ENCODE data around the gene OPCML. TPM values are rescaled to one million over a fixed set of nuclear protein-coding genes. Genes with fewer than 3 reads are reported as not detected.

OPCML gene
- polyA plus RNA-seq, 1 donor (not counting 4 experiments of a cell fraction or from before 2014, with no cell fraction given) = 0.04 TPM

DNA sequence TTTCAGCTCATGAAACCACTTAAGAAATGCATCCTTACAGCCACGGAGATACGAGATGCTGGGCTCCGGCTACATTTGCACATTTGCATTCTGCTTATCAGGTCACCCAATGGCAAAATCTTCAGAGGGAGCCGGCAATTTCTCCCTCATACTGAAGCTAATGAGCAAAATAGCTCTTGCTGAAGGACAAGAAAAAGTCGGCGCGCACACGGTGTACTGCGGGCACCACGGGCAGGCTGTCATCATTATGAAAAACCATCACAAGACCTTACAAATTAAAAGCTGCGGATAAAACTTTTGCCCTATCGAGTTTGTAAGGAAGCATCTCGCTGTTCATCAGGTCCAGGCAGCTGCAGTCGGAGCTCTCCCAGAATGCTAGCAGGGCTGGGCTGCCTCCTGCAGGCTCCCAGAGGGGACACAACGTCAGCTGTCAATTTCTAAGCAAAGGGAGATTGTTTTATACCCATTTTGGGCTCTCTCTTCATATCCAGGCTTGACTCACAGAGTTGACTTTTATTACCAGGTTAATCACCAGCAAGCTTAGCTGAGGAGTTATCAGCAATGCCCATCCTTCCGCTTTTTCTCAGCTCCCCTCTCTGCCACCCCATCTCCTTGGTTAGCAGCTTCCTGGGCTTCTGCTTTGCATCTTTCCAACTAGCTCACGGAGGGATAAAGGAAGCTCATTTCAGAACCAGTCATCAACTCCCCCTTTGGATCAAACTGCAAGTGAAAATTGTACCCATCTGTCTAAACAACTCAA, 375.1 kb downstream of the OPCML start:
- TF ChIP-seq, protein P1, sequence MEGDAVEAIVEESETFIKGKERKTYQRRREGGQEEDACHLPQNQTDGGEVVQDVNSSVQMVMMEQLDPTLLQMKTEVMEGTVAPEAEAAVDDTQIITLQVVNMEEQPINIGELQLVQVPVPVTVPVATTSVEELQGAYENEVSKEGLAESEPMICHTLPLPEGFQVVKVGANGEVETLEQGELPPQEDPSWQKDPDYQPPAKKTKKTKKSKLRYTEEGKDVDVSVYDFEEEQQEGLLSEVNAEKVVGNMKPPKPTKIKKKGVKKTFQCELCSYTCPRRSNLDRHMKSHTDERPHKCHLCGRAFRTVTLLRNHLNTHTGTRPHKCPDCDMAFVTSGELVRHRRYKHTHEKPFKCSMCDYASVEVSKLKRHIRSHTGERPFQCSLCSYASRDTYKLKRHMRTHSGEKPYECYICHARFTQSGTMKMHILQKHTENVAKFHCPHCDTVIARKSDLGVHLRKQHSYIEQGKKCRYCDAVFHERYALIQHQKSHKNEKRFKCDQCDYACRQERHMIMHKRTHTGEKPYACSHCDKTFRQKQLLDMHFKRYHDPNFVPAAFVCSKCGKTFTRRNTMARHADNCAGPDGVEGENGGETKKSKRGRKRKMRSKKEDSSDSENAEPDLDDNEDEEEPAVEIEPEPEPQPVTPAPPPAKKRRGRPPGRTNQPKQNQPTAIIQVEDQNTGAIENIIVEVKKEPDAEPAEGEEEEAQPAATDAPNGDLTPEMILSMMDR (optimal IDR thresholded peaks at IDR 0.05 in 1 of 3, IDR thresholded peaks at IDR 0.05 in 1 of 3, conservative IDR thresholded peaks at IDR 0.05 in 1 of 3; ENCODE audit: extremely low read depth in 1 of 3, insufficient read depth in 2 of 3, low read length in 3 of 3) = no peak
- TF ChIP-seq EZH2 (IDR thresholded peaks at IDR 0.05; ENCODE audit: low read length) = no peak
- Histone ChIP-seq H3K4me1 (ENCODE audit: control insufficient read depth, extremely low read depth, insufficient read depth, low read length) (no peaks in the 10 kb centered on the region), H3K9me1 (ENCODE audit: control insufficient read depth, extremely low read depth, insufficient read depth, low read length) (no peaks in the 10 kb centered on the region), H3K27me3 (ENCODE audit: control insufficient read depth, extremely low read depth, insufficient read depth, low read length) (no peaks in the 10 kb centered on the region), H3K36me3 (ENCODE audit: control insufficient read depth in 2 of 2, extremely low read depth in 1 of 2, insufficient read depth in 2 of 2, low read length in 2 of 2) (no peaks in the 10 kb centered on the region), H3K9ac (ENCODE audit: control insufficient read depth, extremely low read depth, insufficient read depth, low read length) (no peak overlapping the region), H4K20me1 (ENCODE audit: control insufficient read depth, extremely low read depth, insufficient read depth, low read length) (no peaks in the 10 kb centered on the region), H3K27ac (ENCODE audit: control insufficient read depth, insufficient read depth, low read length) (no peak overlapping the region), H3K79me2 (ENCODE audit: control insufficient read depth, insufficient read depth, low read length) (no peaks in the 10 kb centered on the region), H3K9me3 (ENCODE audit: control insufficient read depth, low read depth, low read length) (peaks cover 3% of the 10 kb centered on the region), H3K4me2 (ENCODE audit: control insufficient read depth, extremely low read depth, insufficient read depth, low read depth, low read length) (no peak overlapping the region), H2AFZ (ENCODE audit: control insufficient read depth, low read length) (no peak overlapping the region), H3K4me3 (ENCODE audit: control insufficient read depth in 2 of 3, extremely low read depth in 1 of 3, insufficient read depth in 2 of 3, low read depth in 1 of 3, low read length in 3 of 3) (no peak overlapping the region)
- dilution Hi-C loops (cut with MboI; ENCODE audit: extremely low pct_ligation_motif_present, low sequenced_read_pairs) = no loop called here
- no peak for DNase-seq (ENCODE audit: low read depth, low spot score)
- FAIRE-seq = no peak

DNA sequence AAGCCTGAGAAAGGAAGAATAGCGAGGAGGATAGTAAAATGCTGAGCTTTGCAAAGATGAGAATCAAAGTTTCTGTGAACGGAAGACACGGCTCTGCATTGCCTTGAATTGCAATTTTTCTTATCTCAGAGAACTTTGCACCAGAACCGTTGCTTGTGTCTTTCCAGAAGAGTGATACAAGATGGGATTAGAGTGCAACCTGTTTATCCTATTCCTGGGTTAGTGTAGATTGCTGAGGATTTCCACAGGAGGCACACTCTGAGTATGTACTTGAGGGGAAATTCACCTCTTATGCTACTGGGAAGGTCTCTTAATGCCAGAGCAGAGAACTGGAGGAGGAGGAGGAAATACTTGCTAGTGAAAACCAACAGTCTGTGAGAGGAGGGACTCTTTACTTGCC, 377.5 kb downstream of the OPCML start:
- Histone ChIP-seq H3K4me3 (ENCODE audit: control insufficient read depth in 2 of 3, extremely low read depth in 1 of 3, insufficient read depth in 2 of 3, low read depth in 1 of 3, low read length in 3 of 3) (no peak overlapping the region), H3K9me3 (ENCODE audit: control insufficient read depth, low read depth, low read length) (peaks cover 3% of the 10 kb centered on the region), H3K27me3 (ENCODE audit: control insufficient read depth, extremely low read depth, insufficient read depth, low read length) (no peaks in the 10 kb centered on the region), H4K20me1 (ENCODE audit: control insufficient read depth, extremely low read depth, insufficient read depth, low read length) (no peaks in the 10 kb centered on the region), H2AFZ (ENCODE audit: control insufficient read depth, low read length) (no peak overlapping the region), H3K27ac (ENCODE audit: control insufficient read depth, insufficient read depth, low read length) (no peak overlapping the region), H3K4me1 (ENCODE audit: control insufficient read depth, extremely low read depth, insufficient read depth, low read length) (no peaks in the 10 kb centered on the region), H3K9ac (ENCODE audit: control insufficient read depth, extremely low read depth, insufficient read depth, low read length) (no peak overlapping the region), H3K9me1 (ENCODE audit: control insufficient read depth, extremely low read depth, insufficient read depth, low read length) (no peaks in the 10 kb centered on the region), H3K36me3 (ENCODE audit: control insufficient read depth in 2 of 2, extremely low read depth in 1 of 2, insufficient read depth in 2 of 2, low read length in 2 of 2) (no peaks in the 10 kb centered on the region), H3K79me2 (ENCODE audit: control insufficient read depth, insufficient read depth, low read length) (no peaks in the 10 kb centered on the region), H3K4me2 (ENCODE audit: control insufficient read depth, extremely low read depth, insufficient read depth, low read depth, low read length) (no peak overlapping the region)
- no peak for DNase-seq (ENCODE audit: low read depth, low spot score)
- dilution Hi-C loops (cut with MboI; ENCODE audit: extremely low pct_ligation_motif_present, low sequenced_read_pairs) = no loop called here
- no peak for FAIRE-seq
- no peak for TF ChIP-seq EZH2 (IDR thresholded peaks at IDR 0.05; ENCODE audit: low read length)
- TF ChIP-seq, protein P1 (optimal IDR thresholded peaks at IDR 0.05 in 1 of 3, IDR thresholded peaks at IDR 0.05 in 1 of 3, conservative IDR thresholded peaks at IDR 0.05 in 1 of 3; ENCODE audit: extremely low read depth in 1 of 3, insufficient read depth in 2 of 3, low read length in 3 of 3) = no peak

Data from keratinocyte (primary cell).